PC-9 (cell line): Measurements from ENCODE around the gene KRT32.

Experiments used
- EZH2 ChIP-seq: fragments of 200-600 bp; sonication (generic); IDR thresholded peaks from 2 replicates; pipeline ENCODE4 v1.8.0; 2017; ENCODE audit warnings: antibody characterized with exemption, low read depth
- TF ChIP-seq, protein P1 (sequence below): fragments of 200-600 bp; sonication (generic); conservative IDR thresholded peaks from 2 replicates; pipeline ENCODE4 v1.6.1; 2017; ENCODE audit warnings: mixed run types, antibody characterized with exemption, mild to moderate bottlenecking, moderate library complexity

GRCh38 chr17:41420134-41420533 lies 47.1 kb downstream of the KRT32 start:
- TF ChIP-seq, protein P1, sequence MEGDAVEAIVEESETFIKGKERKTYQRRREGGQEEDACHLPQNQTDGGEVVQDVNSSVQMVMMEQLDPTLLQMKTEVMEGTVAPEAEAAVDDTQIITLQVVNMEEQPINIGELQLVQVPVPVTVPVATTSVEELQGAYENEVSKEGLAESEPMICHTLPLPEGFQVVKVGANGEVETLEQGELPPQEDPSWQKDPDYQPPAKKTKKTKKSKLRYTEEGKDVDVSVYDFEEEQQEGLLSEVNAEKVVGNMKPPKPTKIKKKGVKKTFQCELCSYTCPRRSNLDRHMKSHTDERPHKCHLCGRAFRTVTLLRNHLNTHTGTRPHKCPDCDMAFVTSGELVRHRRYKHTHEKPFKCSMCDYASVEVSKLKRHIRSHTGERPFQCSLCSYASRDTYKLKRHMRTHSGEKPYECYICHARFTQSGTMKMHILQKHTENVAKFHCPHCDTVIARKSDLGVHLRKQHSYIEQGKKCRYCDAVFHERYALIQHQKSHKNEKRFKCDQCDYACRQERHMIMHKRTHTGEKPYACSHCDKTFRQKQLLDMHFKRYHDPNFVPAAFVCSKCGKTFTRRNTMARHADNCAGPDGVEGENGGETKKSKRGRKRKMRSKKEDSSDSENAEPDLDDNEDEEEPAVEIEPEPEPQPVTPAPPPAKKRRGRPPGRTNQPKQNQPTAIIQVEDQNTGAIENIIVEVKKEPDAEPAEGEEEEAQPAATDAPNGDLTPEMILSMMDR = no peak
- TF ChIP-seq EZH2 = no peak
